HEK293 (cell line): ENCODE results near the gene DPM2.

Source experiments
- BCL11A ChIP-seq: fragments of 450-650 bp; formaldehyde crosslinking; IDR thresholded peaks from 2 replicates; pipeline ENCODE4 v1.5.1; 2016; ENCODE audit warnings: low read depth, missing biosample characterization, missing genetic modification characterization
- FEZF1 ChIP-seq: fragments of 450-650 bp; formaldehyde crosslinking; IDR thresholded peaks from 2 replicates; pipeline ENCODE4 v1.5.1; 2016; ENCODE audit warnings: missing biosample characterization, missing genetic modification characterization
- GFI1B ChIP-seq: fragments of 450-650 bp; formaldehyde crosslinking; IDR thresholded peaks from 2 replicates; pipeline ENCODE4 v1.5.1; 2016; ENCODE audit warnings: missing biosample characterization, missing genetic modification characterization
- KLF10 ChIP-seq: fragments of 450-650 bp; IDR thresholded peaks from 2 replicates; pipeline ENCODE4 v1.5.1; 2018; ENCODE audit warnings: missing biosample characterization, mild to moderate bottlenecking, missing genetic modification characterization
- SCRT2 ChIP-seq: fragments of 450-650 bp; formaldehyde crosslinking; IDR thresholded peaks from 2 replicates; pipeline ENCODE4 v1.5.1; 2016; ENCODE audit warnings: missing biosample characterization, missing genetic modification characterization
- SP2 ChIP-seq: fragments of 450-650 bp; formaldehyde crosslinking; IDR thresholded peaks from 2 replicates; pipeline ENCODE4 v1.5.1; 2016; ENCODE audit warnings: missing biosample characterization, missing genetic modification characterization
- ZBTB10 ChIP-seq: fragments of 450-650 bp; formaldehyde crosslinking; IDR thresholded peaks from 2 replicates; pipeline ENCODE4 v1.5.1; 2016; ENCODE audit warnings: missing biosample characterization, missing genetic modification characterization
- ZBTB20 ChIP-seq: fragments of 450-650 bp; formaldehyde crosslinking; IDR thresholded peaks from 2 replicates; pipeline ENCODE4 v1.5.1; 2016; ENCODE audit warnings: missing biosample characterization, missing genetic modification characterization
- ZNF10 ChIP-seq: fragments of 450-650 bp; formaldehyde crosslinking; IDR thresholded peaks from 2 replicates; pipeline ENCODE4 v1.5.1; 2017; ENCODE audit warnings: missing biosample characterization, missing genetic modification characterization
- ZNF112 ChIP-seq: fragments of 450-650 bp; formaldehyde crosslinking; IDR thresholded peaks from 2 replicates; pipeline ENCODE4 v1.5.0; 2017; ENCODE audit warnings: missing biosample characterization, missing genetic modification characterization
- ZNF133 ChIP-seq: fragments of 450-650 bp; formaldehyde crosslinking; IDR thresholded peaks from 2 replicates; pipeline ENCODE4 v1.5.1; 2016; ENCODE audit warnings: missing biosample characterization, missing genetic modification characterization
- ZNF280D ChIP-seq: fragments of 450-650 bp; formaldehyde crosslinking; IDR thresholded peaks from 2 replicates; pipeline ENCODE4 v1.5.1; 2016; ENCODE audit warnings: missing biosample characterization, missing genetic modification characterization
- ZNF37A ChIP-seq: fragments of 450-650 bp; IDR thresholded peaks from 2 replicates; pipeline ENCODE4 v1.5.1; 2018; ENCODE audit warnings: missing biosample characterization, missing genetic modification characterization
- ZNF585B ChIP-seq: fragments of 450-650 bp; formaldehyde crosslinking; IDR thresholded peaks from 2 replicates; pipeline ENCODE4 v1.5.1; 2016; ENCODE audit warnings: missing biosample characterization, missing genetic modification characterization
- ZNF600 ChIP-seq: fragments of 450-650 bp; formaldehyde crosslinking; IDR thresholded peaks from 2 replicates; pipeline ENCODE4 v1.5.1; 2016; ENCODE audit warnings: missing biosample characterization, missing genetic modification characterization
- ZNF621 ChIP-seq: fragments of 450-650 bp; formaldehyde crosslinking; IDR thresholded peaks from 2 replicates; pipeline ENCODE4 v1.5.1; 2017; ENCODE audit warnings: missing biosample characterization, missing genetic modification characterization
- ZNF629 ChIP-seq: fragments of 450-650 bp; formaldehyde crosslinking; IDR thresholded peaks from 2 replicates; pipeline ENCODE4 v1.5.1; 2017; ENCODE audit warnings: missing biosample characterization, missing genetic modification characterization
- ZNF654 ChIP-seq: fragments of 450-650 bp; formaldehyde crosslinking; IDR thresholded peaks from 2 replicates; pipeline ENCODE4 v1.5.1; 2016; ENCODE audit warnings: low read depth, missing biosample characterization, missing genetic modification characterization
- ZNF670 ChIP-seq: fragments of 450-650 bp; formaldehyde crosslinking; IDR thresholded peaks from 2 replicates; pipeline ENCODE4 v1.5.1; 2016; ENCODE audit warnings: missing biosample characterization, missing genetic modification characterization, low read depth
- TF ChIP-seq, protein P1 (sequence below): fragments of 450-650 bp; formaldehyde crosslinking; conservative IDR thresholded peaks from 2 replicates; pipeline ENCODE4 v1.5.1; 2016; ENCODE audit warnings: low read depth, missing biosample characterization, missing genetic modification characterization
- TF ChIP-seq, protein P2 (sequence below): fragments of 450-650 bp; formaldehyde crosslinking; IDR thresholded peaks from 2 replicates; pipeline ENCODE4 v1.5.1; 2017; ENCODE audit warnings: missing biosample characterization, missing genetic modification characterization
- TF ChIP-seq, protein P3 (sequence below): fragments of 450-650 bp; formaldehyde crosslinking; IDR thresholded peaks from 2 replicates; pipeline ENCODE4 v1.5.1; 2016; ENCODE audit warnings: missing biosample characterization, missing genetic modification characterization
- TF ChIP-seq, protein P4 (sequence below): fragments of 450-650 bp; formaldehyde crosslinking; IDR thresholded peaks from 2 replicates; pipeline ENCODE4 v1.5.1; 2016; ENCODE audit warnings: missing biosample characterization, missing genetic modification characterization

The DPM2 gene

GRCh38 chr9:127937388-127938297 lies at the start of gene DPM2 (continued):
- TF ChIP-seq, protein P1, sequence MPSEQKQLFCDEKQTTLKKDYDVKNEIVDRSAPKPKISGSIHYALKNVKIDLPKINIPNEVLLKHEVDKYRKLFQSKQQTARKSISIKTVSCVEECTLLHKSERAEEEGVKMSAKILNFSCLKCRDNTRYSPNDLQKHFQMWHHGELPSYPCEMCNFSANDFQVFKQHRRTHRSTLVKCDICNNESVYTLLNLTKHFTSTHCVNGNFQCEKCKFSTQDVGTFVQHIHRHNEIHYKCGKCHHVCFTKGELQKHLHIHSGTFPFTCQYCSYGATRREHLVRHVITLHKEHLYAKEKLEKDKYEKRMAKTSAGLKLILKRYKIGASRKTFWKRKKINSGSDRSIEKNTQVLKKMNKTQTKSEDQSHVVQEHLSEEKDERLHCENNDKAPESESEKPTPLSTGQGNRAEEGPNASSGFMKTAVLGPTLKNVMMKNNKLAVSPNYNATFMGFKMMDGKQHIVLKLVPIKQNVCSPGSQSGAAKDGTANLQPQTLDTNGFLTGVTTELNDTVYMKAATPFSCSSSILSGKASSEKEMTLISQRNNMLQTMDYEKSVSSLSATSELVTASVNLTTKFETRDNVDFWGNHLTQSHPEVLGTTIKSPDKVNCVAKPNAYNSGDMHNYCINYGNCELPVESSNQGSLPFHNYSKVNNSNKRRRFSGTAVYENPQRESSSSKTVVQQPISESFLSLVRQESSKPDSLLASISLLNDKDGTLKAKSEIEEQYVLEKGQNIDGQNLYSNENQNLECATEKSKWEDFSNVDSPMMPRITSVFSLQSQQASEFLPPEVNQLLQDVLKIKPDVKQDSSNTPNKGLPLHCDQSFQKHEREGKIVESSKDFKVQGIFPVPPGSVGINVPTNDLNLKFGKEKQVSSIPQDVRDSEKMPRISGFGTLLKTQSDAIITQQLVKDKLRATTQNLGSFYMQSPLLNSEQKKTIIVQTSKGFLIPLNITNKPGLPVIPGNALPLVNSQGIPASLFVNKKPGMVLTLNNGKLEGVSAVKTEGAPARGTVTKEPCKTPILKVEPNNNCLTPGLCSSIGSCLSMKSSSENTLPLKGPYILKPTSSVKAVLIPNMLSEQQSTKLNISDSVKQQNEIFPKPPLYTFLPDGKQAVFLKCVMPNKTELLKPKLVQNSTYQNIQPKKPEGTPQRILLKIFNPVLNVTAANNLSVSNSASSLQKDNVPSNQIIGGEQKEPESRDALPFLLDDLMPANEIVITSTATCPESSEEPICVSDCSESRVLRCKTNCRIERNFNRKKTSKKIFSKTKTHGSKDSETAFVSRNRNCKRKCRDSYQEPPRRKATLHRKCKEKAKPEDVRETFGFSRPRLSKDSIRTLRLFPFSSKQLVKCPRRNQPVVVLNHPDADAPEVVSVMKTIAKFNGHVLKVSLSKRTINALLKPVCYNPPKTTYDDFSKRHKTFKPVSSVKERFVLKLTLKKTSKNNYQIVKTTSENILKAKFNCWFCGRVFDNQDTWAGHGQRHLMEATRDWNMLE = peak; percentile 67
- TF ChIP-seq ZNF629 (tag by site-specific recombination) (peak; percentile 54; the same call in 1 of the 2 replicates), SP2 (tag by site-specific recombination) (peak; percentile 84), ZNF670 (tag by site-specific recombination) (no peak), ZNF585B (tag by site-specific recombination) (no peak), ZNF37A (tag by site-specific recombination) (no peak), ZNF133 (tag by site-specific recombination) (no peak), ZNF621 (tag by site-specific recombination) (no peak), KLF10 (no peak), ZNF10 (tag by site-specific recombination) (no peak), FEZF1 (tag by site-specific recombination) (no peak), ZBTB10 (peak; percentile 16; the same call in 1 of the 2 replicates), ZNF600 (0 out of 2 replicates have a peak, but pooled peaks have one; percentile 9), ZNF112 (tag by site-specific recombination) (no peak), GFI1B (no peak), ZNF280D (tag by site-specific recombination) (no peak), ZNF654 (tag by site-specific recombination) (no peak), BCL11A (tag by site-specific recombination) (no peak), ZBTB20 (tag by site-specific recombination) (peak; percentile 22; the same call in 1 of the 2 replicates), SCRT2 (tag by site-specific recombination) (peak; percentile 98)
- TF ChIP-seq, protein P2, sequence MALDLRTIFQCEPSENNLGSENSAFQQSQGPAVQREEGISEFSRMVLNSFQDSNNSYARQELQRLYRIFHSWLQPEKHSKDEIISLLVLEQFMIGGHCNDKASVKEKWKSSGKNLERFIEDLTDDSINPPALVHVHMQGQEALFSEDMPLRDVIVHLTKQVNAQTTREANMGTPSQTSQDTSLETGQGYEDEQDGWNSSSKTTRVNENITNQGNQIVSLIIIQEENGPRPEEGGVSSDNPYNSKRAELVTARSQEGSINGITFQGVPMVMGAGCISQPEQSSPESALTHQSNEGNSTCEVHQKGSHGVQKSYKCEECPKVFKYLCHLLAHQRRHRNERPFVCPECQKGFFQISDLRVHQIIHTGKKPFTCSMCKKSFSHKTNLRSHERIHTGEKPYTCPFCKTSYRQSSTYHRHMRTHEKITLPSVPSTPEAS = no peak
- TF ChIP-seq, protein P3, sequence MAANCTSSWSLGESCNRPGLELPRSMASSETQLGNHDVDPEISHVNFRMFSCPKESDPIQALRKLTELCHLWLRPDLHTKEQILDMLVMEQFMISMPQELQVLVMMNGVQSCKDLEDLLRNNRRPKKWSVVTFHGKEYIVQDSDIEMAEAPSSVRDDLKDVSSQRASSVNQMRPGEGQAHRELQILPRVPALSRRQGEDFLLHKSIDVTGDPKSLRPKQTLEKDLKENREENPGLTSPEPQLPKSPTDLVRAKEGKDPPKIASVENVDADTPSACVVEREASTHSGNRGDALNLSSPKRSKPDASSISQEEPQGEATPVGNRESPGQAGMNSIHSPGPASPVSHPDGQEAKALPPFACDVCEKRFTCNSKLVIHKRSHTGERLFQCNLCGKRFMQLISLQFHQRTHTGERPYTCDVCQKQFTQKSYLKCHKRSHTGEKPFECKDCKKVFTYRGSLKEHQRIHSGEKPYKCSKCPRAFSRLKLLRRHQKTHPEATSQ (tag by site-specific recombination) = no peak
- TF ChIP-seq, protein P4, sequence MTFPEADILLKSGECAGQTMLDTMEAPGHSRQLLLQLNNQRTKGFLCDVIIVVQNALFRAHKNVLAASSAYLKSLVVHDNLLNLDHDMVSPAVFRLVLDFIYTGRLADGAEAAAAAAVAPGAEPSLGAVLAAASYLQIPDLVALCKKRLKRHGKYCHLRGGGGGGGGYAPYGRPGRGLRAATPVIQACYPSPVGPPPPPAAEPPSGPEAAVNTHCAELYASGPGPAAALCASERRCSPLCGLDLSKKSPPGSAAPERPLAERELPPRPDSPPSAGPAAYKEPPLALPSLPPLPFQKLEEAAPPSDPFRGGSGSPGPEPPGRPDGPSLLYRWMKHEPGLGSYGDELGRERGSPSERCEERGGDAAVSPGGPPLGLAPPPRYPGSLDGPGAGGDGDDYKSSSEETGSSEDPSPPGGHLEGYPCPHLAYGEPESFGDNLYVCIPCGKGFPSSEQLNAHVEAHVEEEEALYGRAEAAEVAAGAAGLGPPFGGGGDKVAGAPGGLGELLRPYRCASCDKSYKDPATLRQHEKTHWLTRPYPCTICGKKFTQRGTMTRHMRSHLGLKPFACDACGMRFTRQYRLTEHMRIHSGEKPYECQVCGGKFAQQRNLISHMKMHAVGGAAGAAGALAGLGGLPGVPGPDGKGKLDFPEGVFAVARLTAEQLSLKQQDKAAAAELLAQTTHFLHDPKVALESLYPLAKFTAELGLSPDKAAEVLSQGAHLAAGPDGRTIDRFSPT (tag by site-specific recombination) = peak; percentile 80
